ENCODE results near the gene TMEM144.

The TMEM144 gene

DNA sequence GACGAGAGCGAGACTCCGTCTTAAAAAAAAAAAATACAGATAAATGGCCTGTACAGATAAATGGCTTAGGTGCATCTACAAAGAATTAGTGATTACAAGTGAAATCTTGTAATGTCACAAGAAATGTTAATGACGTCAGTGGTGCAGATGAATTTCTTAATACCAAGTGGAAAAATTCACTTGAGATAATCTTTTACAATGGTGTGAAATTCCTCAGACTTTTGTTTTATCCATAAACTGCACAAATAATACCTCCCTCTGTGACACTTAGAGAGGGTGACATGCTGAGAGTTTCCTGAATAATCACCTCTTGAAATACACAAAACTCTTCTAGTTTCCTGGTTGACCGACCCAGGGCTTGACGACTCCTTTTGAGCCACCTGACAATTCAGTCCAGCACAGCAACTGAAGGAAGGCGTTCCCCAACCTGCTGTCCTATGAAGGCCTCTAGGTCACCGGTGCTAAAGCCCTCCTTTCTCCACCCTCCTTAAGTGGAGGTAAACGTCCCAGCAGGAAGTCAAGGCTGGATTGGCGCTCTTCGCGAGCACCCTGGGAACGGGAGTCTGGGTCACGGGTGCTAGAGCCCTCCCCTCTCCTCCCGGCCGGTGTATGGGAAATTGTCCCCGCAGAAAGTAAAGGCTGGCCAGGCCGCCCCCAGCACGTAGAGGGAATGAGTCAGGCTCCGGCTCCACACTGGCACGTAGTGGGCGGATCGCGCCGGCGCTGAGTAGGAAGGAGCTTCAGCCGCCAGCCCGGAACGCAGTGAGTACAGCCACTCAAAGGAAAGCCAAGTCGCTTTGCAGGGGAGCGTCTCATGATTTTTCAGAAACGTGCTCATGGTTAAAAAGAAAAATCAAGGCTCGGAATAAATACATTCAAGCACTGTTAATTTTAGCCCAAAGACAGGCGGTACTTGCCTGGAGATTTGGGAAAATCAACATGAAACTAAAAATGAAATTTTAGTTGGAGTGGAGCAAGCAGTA lies at the start of gene TMEM144:
TMEM144 (plus strand) TSS at position 662 of the 983 bp plus-strand sequence. CDS start 2,182 bp downstream, outside the sequence.
- peak; percentile 83 for DNase-seq (ENCODE audit: low read depth)

DNA sequence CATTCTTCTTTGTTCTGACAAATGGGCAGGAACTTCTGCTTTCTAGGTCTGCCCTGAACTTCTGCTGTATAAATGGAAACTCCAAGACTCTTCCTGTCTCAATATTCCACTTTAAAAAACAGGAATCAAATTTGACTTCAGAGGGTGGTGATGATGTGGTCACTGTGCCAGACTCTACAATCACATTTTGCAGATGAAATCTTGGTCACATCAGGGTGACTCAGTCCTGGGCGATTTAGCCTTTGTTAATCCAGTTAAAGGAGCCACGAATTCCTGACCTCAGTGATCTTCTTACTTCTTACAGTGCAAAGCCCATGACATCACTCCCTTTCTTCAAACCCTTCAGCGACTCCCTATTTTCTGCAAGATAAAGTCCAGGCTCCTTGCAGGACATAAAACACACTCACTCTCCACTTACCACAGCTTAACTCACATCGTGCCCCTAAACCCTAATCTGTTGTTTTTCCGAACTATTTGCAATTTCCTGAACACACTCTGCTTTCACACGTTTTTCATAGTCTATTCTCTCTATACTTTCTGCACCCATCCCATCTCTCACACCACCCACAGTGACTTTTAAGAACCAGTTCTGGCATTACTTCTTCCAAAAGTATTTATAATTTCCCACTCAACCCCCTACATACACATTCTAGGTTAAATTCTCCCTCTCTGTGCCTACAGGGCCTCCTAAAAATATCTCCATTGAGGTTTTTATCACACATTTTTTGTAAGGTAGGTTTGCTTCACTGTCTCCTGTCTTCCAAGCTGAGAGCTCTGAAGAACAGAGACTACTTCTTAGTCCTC lies 48.5 kb upstream of the TMEM144 start:
- peak; percentile 63 for DNase-seq (ENCODE audit: low read depth)

DNA sequence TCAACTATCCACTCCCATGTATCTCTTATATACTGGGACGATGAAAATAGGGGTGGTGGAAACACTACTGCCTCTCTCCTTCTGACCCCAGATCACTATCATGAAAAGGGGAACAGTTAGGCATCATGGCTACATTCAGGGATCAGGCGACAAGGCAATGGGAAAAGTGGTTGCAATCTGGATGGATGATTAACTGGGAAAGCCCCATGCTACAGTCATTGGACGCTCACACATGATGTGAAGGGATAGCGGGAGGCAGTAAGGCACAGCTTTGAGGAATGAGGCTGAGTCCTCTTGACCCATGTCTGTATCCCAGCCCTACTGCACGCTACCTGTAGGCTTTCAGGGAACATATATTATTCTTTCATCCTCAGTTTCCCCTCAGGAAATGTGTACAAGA lies 47.7 kb upstream of the TMEM144 start:
- no peak for DNase-seq (ENCODE audit: low read depth)

DNA sequence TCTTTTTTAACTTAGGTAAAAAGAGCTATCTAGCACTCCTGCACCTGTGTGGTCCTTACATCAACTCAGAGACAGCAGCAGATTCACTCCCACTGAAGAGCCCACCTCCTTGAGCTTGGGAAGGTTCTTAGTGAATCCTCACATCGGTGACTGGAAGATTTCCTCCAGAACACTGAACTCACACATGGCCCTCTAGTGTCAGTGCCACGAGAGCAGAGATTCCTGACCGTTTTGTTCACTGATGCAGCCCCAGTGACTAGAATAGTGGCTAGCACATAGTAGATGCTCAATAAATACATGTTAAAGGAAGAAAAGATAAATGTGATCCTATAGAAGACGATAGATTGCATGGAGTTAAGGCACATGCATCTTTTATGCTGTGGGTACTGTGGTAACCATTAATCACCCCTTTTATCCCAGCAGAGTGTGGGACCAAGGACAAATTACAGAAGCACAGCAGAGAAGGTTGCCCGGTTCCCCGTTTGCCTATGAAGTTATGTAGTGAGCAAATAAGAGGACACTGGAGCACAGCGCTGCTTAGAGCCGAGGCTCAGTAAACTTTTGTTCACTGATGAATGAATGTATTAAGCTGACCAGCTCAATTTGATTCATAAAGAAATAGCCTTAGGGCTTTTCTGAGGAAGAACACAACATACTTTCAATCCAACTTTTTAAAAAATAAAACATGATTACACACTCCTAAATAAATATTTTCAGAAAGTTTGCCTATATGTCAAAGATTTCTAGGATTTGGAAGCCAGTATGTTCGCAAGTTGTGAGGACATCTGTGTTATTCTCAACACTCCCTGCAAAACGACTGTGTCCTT lies 46.1 kb upstream of the TMEM144 start:
- DNase-seq (ENCODE audit: low read depth) = no peak

DNA sequence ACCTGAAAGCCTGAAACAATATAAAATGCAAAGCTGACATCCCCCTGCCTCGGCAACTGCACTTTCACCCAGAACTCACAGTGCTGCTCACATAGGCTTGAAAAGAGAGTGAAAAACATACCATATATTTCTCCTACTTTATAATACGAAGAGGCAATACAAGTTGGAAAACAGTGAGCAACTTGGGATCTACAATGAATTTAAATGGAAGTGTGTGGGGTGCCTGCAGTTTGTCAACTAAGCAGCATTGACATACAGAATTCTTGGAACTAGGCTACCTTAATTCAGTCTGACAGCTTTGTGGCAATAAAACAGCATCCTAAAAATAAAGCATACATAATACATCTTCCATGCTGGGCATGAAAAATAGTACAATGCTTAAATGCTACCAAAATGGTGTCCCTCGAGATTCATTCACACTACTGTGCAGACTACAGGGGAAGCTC lies 45.5 kb upstream of the TMEM144 start:
- no peak for DNase-seq (ENCODE audit: low read depth)

DNA sequence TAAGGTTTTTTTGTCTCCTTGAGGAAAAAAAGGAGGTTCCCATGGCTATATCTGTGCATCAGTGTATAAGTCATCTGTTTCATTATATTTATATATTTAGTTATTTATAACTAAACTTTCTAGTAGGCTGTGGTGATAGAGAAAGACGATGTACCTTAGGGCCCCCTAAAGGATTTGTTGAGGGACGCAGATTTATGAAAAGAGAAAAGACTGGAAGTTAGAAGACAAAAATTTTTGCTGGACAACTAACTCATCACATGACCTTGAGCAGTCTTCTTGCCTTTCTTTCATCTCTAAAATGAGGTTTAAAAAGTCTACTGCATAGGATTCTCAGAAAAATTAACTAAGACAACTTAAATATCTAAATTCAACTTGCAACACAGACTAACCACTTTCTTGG lies 43.6 kb upstream of the TMEM144 start:
- DNase-seq (ENCODE audit: low read depth) = no peak

DNA sequence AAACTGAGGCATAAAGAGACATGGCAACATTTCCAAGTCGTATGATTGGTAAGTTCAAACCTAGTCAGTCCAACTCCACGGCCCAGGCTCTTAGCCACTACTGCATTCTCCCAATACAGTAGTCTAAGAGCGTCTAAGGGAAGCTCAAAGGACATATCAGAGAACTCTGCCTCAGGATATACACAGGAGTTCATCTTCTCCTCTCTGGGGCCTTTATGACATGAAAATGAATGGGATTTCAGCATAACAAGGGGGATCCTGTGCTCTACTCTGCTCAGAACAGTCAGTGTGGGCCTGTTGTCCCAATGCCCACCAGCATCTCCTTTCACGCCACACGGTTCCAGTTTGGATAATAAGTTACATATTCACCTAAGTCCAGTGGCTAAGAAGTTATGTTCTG lies 41.7 kb upstream of the TMEM144 start:
- no peak for DNase-seq (ENCODE audit: low read depth)

DNA sequence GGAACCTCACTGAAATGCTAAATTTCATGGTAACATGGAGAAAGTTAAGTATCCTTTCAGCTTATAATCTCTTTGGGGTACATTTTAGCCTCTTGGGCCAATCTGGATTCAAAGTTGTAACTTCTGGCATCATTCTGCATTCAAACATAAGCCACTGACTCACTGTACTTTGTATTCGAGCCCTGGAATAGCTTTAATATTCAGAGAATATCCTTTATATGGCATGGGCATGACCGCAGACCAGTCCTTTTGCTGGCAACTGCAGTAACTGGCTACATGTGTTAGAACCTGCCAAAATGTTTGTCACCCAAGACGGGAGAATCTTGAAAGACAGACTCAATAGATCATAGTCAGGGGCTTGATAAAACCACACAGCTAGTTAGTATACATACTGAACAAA lies 40.8 kb upstream of the TMEM144 start:
- no peak for DNase-seq (ENCODE audit: low read depth)

DNA sequence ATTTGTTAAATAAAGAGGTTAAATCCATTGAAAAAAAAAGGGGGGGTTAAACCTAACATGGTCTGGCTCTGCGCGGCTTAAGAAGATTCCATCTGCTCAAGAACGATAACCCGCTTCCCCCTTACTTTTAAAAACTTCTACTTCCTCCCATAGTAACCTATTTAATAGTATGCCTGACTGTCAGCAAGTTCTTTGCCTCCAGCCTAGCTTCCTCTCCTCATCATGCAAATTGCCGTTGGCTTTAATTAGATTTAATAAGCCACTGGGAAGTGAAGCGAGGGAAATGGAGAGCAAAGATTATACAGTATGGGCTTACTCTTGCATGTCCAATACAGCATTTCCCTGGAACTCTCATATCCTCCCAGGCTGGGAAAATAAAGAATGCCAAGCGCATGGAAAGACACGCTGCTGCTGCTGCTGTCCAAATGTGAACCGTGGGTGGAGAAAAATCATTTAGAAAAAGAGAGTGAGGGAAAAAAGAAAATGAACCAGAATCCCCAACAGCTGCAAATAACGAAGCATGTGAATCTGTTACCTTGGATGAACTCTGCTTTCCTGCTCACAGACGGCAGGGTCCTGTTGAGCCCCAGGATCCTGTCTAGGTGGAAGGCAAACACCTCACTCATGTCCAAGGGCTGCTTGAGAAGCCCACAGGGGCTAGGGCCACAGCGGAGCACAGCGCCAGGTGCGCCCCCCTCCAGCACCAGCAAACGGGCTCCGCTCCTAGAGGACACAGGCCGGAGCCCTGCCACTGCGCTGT lies 40.2 kb upstream of the TMEM144 start:
- peak; percentile 42 for DNase-seq (ENCODE audit: low read depth)

DNA sequence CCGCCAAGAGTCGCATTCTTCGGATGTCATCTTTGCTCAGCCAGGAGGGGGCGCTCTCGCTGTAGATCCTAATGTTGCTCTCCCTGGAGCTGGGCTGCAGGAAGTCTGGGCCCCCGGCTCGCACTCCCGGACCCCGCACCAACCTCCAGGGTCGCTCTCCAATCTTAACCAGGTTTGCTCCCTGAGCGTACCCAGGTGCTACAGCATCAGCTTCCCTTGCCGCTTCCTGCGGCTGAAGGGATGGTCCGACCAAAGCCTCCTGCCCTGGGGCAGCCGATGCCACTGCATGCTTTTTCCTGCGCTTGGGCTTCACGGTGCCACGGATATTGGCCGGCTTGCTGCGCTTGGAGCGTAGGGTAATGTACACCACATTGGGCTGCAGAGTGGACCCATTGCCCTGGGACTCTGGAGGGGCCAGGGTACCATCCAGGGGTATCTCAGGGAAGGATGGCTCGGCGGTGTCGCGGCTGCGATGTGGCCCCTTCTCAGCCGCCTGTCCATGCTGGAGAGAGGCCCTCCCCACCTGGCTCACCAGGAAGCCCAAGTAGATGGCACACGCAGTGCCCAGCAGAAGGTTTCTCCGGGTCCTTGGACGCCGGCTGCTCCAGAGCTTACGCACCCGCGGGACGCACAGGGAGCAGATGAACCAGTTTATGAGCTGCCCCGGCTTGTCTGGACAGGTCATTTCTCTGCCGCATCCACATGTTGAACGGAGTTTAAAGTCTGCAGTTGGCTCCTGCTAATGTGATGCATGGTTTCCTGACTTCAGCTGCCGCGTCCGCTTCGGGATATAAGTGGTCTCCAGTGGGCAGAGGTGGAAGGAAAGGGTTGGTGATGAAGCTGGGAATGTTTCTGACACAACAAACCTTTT lies 39.4 kb upstream of the TMEM144 start:
- DNase-seq (ENCODE audit: low read depth) = peak; percentile 59

DNA sequence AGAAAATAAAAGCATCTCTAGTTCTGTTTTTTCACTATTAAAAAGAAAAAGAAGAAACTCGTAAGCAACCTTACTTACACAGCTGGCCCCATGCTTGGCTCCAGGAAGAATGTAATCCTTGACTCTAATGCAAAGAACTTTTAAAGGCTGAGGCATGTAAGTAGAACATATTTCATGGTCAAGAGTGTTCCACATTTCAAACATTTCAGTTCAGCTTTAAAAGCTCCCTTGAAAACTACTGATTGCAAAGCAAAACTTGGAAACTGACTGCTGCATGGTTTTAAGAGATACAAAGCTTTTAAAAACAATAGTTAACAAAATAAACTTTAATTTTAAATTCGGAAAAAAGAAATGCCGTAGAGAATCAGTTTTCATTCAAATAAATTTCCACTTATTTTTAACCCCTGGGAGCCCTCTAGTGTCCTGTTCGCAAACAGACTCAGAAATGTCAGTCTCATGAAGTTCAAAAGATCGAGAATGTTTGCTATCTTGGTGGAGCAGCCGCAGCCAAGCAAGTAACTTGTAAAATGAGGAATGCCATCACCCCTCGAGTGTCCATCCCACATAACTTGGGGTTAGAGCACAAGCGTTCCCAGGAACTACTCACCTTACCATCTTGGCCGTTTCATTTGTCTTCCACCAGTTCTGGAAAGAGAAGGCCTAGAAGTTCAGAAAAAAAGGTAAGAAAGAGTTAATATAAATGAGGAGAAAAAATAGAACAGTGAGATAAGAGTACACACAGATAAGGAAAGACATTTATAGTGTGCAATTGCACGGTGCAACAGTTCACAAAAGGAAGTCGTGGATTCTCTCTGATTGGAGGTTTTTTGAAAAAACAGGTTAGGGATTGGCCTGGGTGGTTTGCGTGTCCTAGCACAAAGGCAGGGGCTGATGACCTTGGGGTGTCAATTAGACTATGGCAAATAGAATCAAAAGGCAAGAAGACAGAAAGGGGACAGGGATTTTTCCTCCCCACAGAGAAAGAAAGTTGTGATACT lies 37.7 kb upstream of the TMEM144 start, which contains the start of gene GASK1B:
GASK1B (minus strand) TSS at position 765 of the 998 bp plus-strand sequence. CDS start 1,650 bp downstream, outside the sequence.
- DNase-seq (ENCODE audit: low read depth) = no peak

DNA sequence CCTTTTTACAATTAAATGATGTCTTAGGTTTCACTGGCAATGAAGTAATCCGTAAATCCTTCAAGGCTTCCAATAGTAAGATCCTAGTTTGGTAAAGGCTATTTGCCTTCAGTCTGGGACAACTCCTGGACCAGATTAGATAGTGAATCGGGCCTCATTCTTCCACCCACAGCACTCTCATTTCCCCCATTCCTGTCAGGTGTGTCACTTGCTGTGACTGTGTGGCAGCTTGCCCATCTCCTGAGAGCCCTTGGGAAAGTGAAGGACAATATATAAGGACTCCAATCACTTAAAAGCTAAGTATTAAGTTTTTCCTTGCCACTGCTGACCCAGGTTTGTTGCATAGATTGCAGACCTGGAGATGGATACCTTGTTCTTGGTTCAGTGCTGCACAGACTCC lies 34.2 kb upstream of the TMEM144 start:
- DNase-seq (ENCODE audit: low read depth) = no peak

DNA sequence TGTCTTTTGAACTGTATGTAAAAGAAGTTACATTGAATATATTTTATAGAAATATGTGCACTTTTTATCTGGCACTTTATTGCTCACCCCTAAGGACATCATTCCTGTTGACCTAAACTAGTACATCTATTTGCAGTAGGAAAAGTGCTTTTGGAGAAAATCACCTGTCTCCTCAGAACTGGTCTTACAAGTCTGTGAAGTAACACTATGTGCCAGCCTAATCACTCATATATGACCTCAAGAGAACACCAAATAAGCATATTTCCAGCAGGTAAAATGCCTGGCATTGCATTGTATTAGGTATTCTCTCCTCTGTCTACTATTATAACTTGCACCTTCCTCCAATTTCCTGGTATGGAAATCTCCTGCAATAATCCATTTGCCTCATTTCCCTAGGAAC lies 33.5 kb upstream of the TMEM144 start:
- DNase-seq (ENCODE audit: low read depth) = no peak

DNA sequence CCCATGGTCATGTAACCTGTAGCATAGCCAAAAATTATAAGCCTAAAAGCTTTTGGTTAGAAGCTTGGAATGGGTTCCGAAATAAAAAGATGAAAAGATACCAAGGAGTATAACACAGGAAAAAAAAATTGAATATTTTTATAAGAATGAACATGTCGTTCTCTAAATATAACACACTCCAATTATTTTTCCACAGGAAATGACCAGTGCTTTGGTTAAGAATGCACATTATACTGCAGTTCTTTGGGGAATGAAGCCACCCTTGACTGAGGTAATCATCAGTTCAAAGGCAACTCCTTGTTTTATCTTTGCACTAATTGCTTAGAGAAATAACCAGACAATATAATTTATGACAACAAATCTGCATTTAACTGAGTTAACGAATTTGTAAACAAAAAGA lies 30.8 kb upstream of the TMEM144 start:
- no peak for DNase-seq (ENCODE audit: low read depth)

DNA sequence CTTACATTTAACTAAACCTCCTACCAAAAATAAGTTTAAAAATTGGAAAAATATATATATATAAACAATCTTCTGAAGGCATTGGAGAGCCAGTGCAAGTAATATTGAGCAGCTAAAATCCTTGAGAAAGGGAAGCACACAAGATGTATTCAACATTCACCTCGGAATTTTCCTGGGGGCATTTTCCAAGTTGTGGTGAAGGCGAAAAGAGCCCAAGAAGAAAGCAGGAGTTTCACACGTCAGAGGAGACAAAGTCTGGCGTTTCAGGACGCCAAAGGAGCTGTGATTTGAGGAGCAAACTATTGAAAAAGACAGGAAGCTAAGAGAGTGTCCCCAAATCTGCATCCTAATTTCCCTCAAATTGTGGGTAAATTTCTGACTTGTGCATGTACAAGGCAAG lies 28.4 kb upstream of the TMEM144 start:
- DNase-seq (ENCODE audit: low read depth) = no peak

DNA sequence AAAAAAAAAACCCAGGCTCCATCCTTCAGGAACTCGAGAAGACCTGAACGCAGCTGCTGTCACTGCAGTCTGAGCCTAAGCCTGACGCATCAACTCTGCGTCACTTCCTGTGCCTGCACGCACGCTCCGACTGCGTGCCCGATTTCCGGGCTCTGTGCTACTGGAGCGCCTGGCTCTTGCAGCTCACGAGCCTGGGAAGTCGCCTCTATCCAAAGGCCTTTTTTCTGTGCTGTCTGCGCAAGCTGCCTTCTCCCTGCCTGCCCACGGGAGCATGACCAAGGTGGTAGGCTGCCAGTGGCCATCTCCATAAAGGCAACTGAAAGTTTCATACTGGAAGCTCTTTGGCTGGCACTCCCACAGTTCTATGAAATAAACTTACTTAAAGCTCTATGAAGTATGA lies 27.6 kb upstream of the TMEM144 start:
- no peak for DNase-seq (ENCODE audit: low read depth)

DNA sequence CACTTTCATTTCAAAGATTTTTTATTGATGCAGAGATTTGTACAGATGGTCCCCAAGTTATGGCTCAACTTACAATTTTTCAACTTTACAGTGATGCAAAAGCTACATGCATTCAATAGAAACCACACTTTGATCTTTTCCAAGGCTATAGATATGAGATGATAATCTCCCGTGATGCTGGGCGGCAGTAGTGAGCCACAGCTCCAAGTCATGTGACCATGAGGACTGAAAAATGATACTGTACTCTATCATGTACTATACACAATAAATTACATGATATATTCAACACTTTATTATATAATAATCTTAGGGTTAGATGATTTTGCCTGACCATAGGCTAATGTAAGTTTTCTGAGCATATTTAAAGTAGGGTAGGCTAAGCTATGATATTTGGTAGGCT lies 23.5 kb upstream of the TMEM144 start:
- DNase-seq (ENCODE audit: low read depth) = no peak

DNA sequence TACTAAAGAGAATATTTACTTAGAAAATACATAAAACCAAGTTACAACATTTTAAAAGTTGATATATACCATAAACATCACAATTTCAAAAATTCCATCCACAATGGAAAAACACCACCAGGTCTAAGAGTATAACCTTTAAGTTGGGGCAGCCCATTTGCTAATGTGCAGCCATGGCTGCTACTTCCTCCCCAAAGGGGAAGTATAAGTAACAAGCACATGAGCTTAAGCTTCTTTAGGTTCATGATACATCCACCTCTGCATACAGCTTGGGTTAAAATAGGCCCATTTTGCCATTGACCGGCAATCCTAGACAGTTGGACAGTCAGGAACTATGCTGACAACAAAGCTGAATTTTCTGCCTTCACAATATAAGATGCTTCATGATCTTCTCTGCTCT lies 20.9 kb upstream of the TMEM144 start:
- no peak for DNase-seq (ENCODE audit: low read depth)

DNA sequence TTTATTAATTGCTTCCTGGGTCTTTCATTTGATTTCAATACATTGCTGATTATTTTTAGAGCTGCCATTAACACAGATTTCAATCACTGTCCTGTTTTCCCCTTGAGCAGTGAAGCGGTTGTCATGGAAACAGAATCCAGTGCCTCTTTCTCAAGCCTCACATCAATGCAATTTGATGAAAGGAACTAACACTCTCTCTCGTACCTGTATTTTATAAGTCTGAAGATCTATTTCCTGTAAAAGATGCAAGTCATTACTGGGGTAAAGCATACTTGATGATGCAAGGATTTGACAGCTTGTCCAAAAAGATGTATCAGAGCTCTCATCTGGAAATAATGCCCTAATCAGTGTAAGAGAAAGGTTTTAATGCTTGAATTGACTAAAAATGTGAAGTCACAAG lies 19.6 kb upstream of the TMEM144 start:
- no peak for DNase-seq (ENCODE audit: low read depth)
